Brain microvascular endothelial cell (primary cell): ENCODE measurements around the gene AKAP13.
A peak's percentile ranks its signal among the peaks of the same experiment; 100 is the strongest.
"Not testable (repeated sequence)": the region's sequence is repeated elsewhere in the genome, so short reads cannot be mapped to it uniquely, and the experiment has no call there.

ENCODE experiments used
- DNase-seq: peaks from one replicate; pipeline ENCODE4 v3.0.0-alpha.2; 2020
- H3K27ac ChIP-seq: fragments of 250-450 bp; sonication (Bioruptor Pico); 2 replicates; pipeline ENCODE4 v1.5.1; 2020; ENCODE audit warnings: mild to moderate bottlenecking, moderate library complexity
- H3K27me3 ChIP-seq: fragments of 250-450 bp; sonication (Bioruptor Pico); replicated peaks from 2 replicates; pipeline ENCODE4 v1.5.1; 2020; ENCODE audit warnings: mild to moderate bottlenecking
- H3K36me3 ChIP-seq: fragments of 250-450 bp; sonication (Bioruptor Pico); replicated peaks from 2 replicates; pipeline ENCODE4 v1.5.1; 2020; ENCODE audit warnings: mild to moderate bottlenecking
- H3K4me3 ChIP-seq: 2 replicates; pipeline ENCODE4 v1.5.1; 2011; ENCODE audit warnings: low read depth, mild to moderate bottlenecking, control low read depth, low read length, moderate library complexity
- CTCF ChIP-seq: IDR thresholded peaks from 2 replicates; pipeline ENCODE4 v1.5.1; 2011; ENCODE audit warnings: low read depth, mild to moderate bottlenecking, moderate library complexity, low read length, control low read depth, inconsistent platforms; ENCODE audit errors: missing control alignments
- in situ Hi-C: cut with HindIII; loops from 2 replicates; pipeline ENCODE4 v1.10.0; 2017; ENCODE audit warnings: low sequenced_read_pairs, low pct_ligation_motif_present

AKAP13 gene

DNA sequence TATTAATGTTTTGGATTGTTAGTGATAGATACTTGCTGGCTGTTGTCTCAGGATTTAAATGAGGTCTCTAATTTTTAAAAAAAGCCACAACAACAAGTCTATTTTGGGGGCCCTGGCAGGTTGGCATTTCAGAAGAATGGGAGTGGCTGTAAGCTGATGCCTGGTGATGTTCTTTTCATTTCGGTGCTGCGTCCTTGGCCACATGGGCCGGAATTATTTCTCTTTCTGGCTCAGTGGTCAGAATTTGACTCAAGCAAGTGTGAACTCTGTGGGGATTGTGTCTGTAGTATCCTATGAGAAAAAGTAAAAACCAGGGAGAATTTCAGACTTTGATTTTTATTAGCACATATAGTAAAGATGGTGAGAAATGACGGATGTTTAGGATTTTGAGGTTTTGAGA lies 203.0 kb downstream of the AKAP13 start:
- no peak overlapping the region for H3K27ac ChIP-seq

DNA sequence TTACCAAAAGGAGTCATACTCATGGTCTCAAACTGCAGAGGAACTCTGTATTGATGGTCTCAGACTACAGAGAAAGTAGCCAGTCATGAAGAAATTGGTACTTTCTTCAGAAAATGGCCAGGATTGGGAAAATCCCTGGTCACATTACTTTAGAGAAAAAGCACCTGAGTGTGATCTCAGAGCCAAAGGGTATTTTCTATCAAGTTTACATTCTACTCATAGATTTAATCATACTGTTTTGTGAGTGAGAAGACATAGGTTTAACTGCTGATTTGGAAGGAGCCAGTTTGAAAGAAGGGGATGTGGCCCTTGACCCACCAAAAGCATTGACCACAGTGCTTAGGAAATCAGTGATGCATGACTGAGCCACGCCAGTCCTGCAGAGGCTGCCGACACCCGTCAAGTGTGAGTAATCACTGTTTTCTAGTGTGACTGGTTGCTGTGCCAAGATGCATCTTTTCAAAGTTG lies 203.6 kb downstream of the AKAP13 start:
- Histone ChIP-seq H3K27me3 (no peaks in the 10 kb centered on the region), H3K4me3 (no peak overlapping the region), H3K36me3 (peaks cover 29% of the 10 kb centered on the region), H3K27ac (no peak overlapping the region)
- DNase-seq: no peak
- no peak for TF ChIP-seq CTCF
- in situ Hi-C loops: no loop called here

More for the DNA sequence above, 203.0 kb downstream of the AKAP13 start:
- in situ Hi-C loops: no loop called here
- DNase-seq: no peak
- TF ChIP-seq CTCF: no peak
- Histone ChIP-seq H3K36me3 (peaks cover 29% of the 10 kb centered on the region), H3K4me3 (no peak overlapping the region), H3K27me3 (no peaks in the 10 kb centered on the region)

DNA sequence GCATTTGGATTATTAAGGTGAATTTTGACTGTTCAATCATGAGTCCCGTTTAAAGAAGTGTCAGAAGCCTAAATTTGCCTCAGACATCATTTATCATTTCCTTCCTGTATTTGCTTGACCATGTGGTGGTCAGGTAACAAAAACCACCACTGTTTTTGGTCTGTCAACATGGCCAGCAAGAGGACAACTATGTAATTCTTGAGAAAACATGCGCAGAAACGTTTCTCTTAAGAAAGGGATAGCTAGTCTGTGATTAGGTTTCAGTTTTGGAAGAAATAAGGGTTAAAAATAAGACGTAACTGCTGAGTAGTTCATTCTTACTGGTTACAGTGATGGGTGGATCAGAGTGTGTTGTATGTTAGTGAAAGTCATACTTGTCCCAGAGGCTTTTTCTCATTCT lies 204.5 kb downstream of the AKAP13 start:
- in situ Hi-C loops: no loop called here
- H3K27ac ChIP-seq: no peak overlapping the region
- H3K27me3 ChIP-seq: no peaks in the 10 kb centered on the region
- H3K36me3 ChIP-seq: peaks cover 19% of the 10 kb centered on the region
- no peak overlapping the region for H3K4me3 ChIP-seq
- TF ChIP-seq CTCF: no peak
- no peak for DNase-seq

- H3K27ac ChIP-seq, H3K27me3 ChIP-seq, H3K4me3 ChIP-seq, DNase-seq, in situ Hi-C loops, H3K36me3 ChIP-seq: not testable (repeated sequence)
Observed at GRCh38 chr15:85586196-85586595, 205.8 kb downstream of the AKAP13 start.

DNA sequence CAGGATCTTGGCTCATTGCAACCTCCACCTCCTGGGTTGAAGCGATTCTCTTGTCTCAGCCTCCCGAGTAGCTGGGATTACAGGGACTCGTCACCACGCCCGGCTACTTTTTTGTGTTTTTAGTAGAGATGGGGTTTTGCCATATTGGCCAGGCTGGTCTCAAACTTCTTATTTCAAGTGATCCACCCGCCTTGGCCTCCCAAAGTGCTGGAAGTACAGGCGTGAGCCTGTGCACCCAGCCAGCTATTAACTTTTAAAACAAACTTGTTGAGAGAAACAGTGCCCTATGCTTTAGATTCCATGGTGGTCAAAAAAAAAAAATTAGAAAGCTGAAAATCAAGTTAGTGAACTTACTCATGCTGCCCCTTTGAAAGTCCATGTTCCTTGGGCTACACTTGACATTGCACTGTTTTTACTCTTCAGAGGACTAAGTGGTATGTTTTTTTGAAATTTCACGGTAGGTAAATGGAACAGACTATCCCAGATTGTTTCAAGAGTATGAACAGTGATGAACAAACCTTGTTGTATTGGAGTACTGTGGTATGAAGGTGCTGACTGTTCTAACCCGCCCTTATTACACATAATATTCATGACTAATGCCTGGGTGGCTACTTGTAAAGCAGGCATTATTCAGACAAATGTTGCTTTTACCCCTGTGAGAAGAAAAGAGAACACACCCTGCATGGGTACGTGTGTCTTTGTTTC lies 207.5 kb downstream of the AKAP13 start:
- peak; percentile 67 for DNase-seq
- Histone ChIP-seq H3K27ac (peak overlapping the region; percentile 67), H3K36me3 (no peaks in the 10 kb centered on the region), H3K27me3 (no peaks in the 10 kb centered on the region), H3K4me3 (no peak overlapping the region)
- TF ChIP-seq CTCF: no peak
- in situ Hi-C loops: no loop called here

DNA sequence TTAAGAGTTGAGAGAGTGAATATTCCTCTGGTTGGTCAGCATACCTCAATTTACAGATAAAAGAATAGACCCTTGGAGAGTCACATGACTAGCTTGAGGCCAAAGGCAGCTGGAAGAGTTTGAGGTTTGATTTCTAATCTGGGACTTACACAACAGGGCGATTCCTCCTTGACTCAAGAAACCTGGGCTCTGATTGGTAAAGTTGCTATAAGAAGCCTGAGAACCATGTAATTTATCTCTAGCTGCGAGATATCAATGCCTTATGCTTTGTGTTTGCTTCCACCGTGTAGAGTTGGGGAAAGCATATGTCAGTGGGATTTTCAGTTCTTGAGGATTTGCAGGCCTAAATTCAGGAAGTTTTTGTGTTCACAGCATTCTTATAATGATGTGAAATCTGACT lies 208.3 kb downstream of the AKAP13 start:
- in situ Hi-C loops: no loop called here
- DNase-seq: peak; percentile 56
- H3K4me3 ChIP-seq: no peak overlapping the region
- no peaks in the 10 kb centered on the region for H3K36me3 ChIP-seq
- no peaks in the 10 kb centered on the region for H3K27me3 ChIP-seq
- H3K27ac ChIP-seq: peak overlapping the region; percentile 67
- no peak for TF ChIP-seq CTCF
